T-helper 9 cell (primary cell): ENCODE data around the gene ACP3.
"Not testable (repeated sequence)": the region's sequence is repeated elsewhere in the genome, so short reads cannot be mapped to it uniquely, and the experiment has no call there.

Source experiments
- DNase-seq: peaks from one replicate; pipeline ENCODE4 v3.0.0-alpha.2; 2020
- total RNA-seq, 2 donors: gene quantifications; one replicate each; lab custom pipeline; 2026; lab: John Stamatoyannopoulos, UW

Gene ACP3, protein sequence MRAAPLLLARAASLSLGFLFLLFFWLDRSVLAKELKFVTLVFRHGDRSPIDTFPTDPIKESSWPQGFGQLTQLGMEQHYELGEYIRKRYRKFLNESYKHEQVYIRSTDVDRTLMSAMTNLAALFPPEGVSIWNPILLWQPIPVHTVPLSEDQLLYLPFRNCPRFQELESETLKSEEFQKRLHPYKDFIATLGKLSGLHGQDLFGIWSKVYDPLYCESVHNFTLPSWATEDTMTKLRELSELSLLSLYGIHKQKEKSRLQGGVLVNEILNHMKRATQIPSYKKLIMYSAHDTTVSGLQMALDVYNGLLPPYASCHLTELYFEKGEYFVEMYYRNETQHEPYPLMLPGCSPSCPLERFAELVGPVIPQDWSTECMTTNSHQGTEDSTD
- total RNA-seq: 0 reads per million in 2 donors

DNA sequence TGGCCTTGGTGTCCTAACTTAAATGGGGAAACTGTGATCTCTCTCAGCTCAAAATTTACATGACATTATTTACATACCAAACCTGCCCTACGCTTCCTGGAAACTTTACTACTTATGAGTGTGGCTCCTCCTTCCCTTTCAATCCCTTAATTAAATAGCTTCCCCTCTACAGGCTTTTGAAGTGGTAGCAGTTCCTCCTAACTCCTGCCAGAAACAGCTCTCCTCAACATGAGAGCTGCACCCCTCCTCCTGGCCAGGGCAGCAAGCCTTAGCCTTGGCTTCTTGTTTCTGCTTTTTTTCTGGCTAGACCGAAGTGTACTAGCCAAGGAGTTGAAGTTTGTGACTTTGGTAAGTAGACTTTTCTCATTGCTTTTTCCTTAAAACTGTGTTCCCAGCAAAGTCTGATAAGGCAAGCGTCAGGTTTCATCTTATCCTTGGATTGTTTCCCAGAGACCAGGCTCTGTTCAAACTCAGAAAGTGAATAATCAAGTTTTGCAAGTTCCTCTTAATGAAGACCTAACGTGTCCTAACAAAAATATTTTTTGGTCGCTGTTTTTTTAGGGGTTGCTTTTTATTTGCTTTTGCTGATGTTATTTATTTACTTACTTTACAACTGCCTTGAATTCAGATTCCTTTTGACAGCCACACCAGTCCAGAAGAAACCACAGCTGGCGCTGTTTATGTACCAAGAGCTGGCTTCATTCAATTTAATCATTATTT lies at the start of gene ACP3:
Gene ACP3 (plus strand): TSS at position 179 of the 720 bp plus-strand sequence. CDS start 50 bp downstream, at position 229.
- no peak for DNase-seq

DNA sequence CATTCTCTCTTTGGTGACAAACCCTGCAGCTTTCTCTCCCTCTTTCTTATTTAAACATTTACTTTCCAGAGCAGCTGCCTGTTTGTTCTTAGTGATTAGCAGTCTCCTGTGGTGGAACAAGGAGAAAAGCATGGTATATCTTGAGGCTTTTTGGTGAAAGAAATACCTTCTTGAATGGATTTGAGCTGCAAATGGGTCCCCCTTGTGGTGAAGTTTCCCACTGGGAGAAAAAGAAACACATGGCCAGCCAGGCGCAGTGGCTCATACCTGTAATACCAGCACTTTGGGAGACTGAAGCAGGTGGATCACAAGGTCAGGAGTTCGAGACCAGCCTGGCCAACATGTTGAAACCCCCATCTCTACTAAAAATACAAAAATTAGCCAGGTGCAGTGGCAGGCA lies 48.3 kb upstream of the ACP3 start:
- DNase-seq: no peak

DNA sequence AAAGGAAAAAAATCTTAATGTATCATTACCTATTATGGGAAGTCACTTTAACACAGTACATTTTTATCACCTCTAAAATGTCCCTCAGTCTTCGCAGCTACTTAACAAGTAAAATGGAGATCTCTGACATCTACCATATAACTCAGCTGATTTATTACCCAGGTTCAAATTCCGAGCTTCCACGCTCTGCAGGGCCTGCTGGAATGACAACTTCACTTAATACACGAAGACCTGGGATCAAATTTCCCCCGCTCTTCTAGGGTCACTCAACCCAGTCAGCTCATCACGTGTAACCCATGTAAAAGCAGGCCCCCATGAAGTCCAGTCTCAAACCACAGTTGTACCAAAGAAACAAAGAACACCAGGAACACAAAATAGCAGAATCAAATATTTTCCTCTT lies 44.2 kb upstream of the ACP3 start:
- DNase-seq: no peak

DNA sequence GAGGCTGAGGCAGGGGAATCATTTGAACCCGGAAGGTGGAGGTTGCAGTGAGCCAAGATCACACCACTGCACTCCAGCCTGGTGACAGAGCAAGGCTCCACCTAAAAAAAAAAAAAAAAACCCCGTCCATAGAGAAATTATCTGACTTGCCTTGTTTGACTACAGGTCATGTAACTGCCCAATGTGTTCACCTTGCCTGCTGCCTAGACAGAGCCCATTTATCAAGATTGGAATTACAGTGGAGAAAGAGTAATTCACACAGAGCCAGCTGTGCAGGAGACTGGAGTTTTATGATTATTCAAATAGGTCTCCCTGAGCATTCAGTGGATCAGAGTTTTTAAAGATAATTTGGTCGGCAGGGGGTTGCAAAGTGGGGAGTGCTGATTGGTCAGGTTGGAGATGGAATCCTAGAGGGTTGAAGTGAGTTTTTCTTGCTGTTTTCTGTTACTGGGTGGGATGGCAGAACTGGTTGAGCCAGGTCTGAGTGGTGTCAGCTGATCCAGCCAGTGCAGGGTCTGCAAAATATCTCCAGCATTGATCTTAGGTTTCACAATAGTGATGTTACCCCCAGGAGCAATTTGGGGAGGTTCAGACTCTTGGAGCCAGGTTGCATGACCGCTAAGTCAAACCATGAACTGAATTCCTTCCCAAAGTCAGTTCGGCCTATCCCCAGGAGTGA lies 40.8 kb upstream of the ACP3 start:
- DNase-seq: no peak

DNA sequence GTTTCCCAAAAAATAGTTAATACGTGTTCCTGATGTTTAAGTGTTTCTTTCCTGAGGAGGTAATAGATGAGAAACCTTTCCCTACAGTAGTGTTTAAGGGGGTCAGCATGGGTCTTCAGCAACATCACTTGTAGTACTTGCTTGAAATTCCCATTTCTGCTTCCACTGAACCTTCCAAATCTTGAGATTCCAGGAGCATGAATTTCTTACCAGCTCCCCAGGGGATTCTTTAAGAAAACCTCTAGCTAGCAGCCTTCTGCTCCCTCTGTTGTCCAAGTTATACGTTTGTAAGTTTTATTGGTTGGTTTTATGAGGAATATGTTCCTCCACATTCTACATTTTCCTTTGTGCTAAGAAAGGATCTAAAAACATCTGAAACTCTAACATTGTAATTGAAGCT lies 38.2 kb upstream of the ACP3 start:
- DNase-seq: no peak

DNA sequence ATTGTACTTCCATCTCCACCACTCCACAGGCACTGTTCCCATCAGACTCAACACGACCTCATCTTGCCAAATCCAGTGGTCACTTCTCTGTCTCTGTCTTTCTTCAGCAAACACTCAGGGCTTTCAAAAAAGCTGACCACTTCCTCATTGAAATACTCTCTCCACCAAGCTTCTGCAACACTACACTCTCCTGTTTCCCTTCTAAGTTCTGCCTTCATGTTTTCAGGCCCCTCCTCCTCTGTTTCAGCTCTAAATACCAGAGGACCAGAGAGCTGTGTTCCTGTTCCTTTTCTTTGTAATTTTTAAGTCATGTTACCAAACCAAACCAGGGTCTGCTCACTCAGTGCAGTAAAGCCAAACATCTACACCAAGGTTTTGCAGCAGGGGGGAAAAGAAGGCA lies 33.8 kb upstream of the ACP3 start:
- DNase-seq: no peak

DNA sequence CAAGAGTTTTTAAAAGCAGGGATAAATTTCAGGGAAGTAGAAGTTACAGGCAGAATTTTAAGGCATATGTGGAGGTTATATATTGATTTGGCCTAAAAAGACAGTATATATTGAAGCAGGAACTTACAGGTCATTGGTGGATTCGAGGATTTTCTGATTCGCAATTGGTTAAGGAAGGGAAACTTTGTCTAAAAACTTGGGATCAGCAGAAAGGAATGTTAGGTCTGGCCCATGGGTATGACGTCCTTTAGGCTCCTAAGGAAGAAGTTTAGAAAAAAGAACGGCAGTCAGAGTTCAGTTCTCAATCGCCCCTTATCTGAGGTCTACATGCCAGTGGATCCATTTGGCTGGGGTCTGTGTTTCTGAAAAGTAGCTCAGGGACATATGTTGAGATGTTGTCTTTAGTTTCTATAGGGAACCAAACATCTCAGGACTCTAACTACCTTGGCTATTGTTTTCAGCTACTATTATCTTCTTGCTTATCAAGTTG lies 33.2 kb upstream of the ACP3 start:
- no peak for DNase-seq

DNA sequence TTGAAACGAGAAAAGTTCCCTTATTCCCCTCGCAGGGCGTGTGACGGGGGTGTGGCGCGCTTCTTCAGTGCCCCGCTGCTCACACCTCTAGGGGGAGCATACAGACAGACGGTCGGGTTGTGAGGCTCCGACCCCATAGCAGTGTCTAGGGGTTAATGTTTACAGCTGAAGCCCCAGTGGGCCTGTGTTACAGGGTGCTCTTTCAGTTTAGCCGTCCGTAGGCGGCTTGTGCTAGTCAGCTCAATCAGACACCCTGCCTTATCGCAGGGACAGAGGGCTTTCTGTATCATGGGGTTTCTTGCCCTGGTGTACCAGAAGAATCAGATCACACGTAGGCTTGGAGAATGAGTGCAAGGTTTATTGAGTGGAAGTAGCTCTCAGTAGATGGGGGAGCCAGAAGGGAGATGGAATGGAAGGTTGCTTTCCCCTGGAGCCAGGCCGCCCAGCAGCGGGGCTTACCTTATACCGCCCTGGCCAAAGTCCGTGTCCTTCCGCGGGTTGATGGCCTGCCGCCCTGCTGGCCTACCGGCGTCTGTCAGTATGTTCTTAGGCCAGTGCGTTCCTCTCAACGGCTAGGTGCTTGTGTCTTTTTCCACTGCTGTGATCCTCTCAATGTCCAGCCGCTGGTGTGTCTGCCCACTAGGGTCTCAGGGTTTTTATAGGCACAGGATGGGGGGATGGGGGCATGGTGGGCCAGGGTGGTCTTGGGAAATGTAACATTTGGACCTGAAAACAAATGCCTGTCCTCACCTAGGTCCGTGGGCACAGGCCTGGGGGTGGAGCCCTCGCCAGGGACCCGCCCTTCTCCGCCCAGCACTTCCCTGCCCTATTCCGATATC lies 32.2 kb upstream of the ACP3 start:
- no peak for DNase-seq

DNA sequence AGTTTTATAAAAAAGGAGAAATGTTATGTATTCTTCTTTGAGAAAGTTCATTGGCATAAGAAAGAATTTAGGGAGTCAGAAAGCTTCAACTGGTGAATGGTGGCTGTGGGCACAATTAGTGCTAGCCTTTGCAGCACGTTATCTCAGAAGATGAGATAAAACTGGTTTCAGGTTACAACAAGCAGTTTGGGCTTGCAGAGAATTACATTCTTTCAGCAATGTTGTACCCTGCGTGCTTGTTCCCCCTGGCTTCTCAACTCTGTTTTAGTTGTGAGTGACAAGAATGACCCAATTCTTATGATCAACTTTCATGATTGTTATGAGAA lies 31.6 kb upstream of the ACP3 start:
- DNase-seq: no peak

DNA sequence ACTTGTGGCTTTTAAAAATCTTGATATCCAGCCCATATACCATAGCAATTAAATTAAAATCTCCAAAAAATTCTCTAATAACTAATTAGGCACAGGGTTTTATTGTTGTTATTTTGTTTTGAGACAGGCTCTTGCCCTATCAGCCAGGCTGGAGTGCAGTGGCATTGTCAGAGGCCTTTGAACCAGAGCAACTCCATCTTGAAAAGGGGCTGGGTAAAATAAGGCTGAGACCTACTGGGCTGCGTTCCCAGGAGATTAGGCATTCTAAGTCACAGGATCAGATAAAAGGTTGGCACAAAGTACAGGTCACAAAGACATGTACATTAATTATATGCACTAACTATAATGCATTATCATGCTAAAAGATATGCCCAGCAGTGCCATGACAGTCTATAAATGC lies 31.2 kb upstream of the ACP3 start:
- DNase-seq: no peak

DNA sequence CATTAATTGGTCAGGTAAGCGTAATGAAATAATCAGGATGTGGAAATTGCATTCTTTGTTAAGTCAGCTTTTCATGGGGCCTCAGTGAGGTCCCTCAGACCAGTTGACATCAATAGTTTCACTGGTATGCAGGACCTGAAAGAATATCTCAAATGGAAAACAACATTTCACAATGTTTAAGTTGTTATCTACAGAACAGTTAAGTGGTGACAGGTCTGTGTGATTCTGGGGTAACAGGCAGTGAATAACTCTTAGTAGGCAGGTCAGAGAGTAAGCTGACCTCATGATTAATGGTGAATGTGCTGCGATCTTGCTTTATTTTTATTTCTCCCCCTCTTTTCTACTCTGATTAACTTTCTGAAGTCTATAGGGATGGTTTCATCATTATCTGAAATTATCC lies 28.9 kb upstream of the ACP3 start:
- DNase-seq: no peak

DNA sequence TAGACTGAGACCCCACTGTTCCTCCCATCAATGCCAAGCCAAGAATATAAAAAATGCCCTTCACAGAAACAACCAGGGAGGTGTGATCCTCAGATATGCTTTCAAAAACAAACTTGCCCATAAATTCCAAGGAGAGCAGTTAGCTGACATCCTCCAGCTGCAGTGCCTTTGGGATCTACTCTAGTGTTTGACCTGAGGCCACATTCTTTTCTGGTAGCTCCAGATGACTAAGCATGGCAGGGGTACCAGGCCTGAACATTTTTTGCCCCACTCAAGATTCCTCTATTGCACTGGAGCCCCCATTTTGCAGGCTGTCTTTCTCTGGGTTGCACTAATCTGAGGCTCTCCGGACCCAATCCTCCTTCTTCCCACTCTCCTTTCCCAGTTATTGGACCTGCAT lies 27.9 kb upstream of the ACP3 start:
- DNase-seq: no peak

DNA sequence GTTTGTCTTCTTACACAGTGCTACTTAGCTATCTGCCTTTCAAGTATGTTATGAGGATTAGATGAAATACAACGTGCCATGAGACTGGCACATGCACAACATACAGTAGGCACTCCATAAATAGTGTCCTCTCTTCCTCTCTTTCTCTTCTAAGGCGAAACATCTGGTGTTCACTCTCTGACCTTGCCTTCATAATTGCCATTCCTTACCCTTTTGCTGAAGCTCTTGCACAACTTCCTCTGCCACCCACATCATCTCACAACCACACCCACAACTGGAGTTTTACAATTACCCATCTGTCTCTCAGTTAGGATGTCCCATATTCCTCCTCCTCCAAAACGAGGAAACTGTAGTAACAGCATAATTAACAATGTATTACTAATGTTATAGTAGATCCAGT lies 26.4 kb upstream of the ACP3 start:
- no peak for DNase-seq

DNA sequence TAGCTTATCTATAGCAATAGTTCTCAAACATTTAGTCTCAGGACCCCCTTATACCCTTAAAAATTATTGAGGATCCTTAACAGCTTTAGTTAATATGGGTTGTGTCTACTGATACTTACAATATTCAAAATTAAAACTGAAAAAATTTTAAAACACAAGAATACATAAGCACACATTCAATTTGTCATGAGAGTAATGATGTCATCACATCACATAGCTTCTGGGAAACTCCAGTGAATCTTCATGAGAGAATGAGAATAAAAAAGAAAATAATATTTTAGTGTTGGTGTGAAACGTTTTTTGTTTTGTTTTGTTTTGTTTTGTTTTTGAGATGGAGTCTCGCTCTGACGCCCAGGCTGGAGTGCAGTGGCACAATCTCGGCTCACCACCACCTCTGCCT lies 25.2 kb upstream of the ACP3 start:
- DNase-seq: no peak

DNA sequence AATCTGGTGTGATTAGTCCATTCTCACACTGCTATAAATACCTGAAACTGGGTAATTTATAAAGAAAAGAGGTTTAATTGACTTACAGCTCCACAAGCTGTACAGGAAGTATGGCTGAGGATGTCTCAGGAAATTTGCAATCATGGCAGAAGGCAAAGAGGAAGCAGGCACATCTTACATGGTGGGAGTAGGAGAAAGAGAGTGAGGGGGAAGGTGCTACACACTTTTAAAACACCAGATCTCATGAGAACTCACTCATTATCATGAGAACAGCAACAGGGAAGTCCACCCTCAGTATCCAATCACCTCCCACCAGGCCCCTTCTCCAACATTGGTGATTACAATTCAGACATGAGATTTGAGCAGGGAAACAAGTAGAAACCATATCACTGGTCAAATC lies 24.0 kb upstream of the ACP3 start:
- DNase-seq: no peak

DNA sequence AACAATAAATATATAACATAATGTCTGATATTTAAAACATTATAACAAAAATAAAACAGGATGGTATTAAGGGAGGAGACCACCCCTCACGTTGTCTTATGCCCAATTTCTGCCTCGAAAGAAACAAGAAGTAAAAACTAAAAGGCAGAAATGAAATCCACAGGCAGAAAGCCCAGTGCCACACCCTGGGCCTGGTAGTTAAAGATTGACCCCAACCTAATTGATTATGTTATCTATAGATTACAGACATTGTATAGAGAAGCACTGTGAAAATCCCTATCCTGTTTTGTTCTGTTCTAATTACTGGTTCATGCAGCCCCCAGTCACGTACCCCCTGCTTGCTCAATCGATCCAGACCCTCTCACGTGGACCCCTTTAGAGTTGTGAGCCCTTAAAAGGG lies 22.3 kb upstream of the ACP3 start:
- no peak for DNase-seq

DNA sequence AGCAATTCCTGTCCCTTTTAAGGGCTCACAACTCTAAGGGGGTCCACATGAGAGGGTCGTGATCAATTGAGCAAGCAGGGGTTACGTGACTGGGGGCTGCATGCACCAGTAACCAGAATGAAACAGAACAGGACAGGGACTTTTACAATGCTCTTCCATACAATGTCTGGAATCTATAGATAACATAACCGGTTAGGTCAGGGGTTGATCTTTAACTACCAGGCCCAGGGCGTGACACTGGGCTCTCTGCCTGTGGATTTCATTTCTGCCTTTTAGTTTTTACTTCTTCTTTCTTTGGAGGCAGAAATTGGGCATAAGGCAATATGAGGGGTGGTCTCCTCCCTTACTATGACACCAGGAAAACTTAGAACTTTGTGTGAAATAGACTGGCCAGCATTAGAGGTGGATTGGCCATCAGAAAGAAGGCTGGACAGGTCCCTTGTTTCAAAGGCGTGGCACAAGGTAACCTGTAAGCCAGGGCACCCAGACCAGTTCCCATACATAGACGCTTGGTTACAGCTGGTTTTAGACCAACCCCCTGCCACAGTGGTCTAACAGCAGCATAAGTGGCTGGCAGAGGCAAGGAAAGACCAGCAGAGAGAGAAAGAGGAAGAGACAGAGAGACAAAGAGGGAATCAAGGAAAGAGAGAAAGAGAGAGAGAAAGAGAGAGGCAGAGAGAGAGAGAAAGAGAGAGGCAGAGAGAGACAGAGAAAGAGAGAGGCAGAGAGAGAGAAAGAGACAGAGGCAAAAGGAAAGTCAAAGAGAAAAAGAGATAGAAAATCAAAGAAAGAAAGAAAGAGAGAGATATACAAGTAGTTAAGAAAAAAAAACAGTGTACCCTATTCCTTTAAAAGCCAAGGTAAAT lies 13.6 kb upstream of the ACP3 start:
- not testable (repeated sequence) for DNase-seq

DNA sequence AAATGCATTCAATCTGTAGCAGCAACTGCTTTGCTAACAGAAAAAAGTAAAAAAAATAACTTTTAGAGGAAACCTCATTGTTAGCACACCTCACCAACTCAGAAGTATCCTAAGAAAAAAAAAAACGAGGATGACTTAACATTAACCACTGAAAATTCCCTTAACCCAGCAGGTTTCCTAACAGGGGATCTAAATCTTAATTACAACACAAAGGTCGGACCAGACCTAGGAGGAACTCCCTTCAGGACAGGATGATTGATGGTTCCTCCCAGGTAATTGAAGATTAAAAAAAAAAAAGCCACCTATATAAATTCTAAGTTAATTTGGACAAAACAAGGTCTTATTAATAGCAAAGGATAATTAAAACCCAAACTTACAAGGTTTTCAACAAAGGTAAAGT lies 12.9 kb upstream of the ACP3 start:
- DNase-seq: not testable (repeated sequence)

DNA sequence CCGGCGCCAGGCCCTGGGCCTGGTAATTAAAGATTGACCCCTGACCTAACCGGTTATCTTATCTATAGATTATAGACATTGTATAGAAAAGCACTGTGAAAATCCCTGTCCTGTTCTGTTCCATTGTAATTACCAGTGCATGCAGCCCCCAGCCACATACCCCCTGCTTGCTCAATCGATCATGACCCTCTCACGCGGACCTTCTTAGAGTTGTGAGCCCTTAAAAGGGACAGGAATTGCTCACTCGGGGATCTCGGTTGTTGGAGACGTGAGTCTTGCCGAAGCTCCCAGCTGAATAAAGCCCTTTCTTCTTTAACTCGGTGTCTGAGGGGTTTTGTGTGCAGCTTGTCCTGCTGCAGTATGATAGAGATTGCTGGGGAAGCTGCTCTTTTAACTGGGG lies 7.2 kb upstream of the ACP3 start:
- DNase-seq: not testable (repeated sequence)

DNA sequence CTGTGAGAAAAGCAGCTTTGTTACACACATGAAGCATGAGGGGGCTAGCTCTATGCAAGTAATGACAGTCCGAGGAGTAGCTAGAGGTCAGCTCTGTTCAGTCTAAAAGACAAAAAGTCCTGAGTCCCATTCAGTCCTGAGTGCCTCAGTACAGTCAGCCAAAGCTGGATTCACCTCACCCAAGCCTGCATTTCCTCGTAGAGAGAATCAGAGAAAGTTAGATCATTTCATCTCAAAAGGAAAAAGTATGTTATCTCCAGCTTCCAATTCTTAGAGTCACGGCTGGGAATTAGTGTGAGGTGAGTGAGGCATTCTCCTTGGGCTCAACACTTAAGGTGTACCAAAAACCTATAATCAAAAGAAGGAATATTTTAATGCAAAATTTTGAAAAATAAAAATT lies 5.9 kb upstream of the ACP3 start:
- no peak for DNase-seq

DNA sequence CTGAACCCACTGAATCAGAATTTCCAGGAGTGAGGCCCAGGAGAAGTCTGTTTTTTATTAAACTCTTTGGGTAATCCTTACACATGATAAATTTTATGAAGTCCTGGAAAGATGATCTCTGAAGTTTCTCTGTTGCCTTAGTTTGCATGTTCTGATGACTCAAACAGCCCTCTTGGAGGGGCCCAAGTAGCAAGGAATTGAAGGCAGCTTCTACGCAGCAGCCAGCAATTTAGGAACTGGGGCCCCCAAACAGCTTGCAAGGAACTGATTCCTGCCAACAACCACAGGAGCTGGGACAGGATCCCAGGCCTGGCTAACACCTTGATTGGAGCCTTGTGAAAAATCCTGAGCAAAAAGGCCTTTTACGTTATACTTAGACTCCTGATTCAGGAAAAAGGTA lies 5.4 kb upstream of the ACP3 start:
- DNase-seq: no peak

DNA sequence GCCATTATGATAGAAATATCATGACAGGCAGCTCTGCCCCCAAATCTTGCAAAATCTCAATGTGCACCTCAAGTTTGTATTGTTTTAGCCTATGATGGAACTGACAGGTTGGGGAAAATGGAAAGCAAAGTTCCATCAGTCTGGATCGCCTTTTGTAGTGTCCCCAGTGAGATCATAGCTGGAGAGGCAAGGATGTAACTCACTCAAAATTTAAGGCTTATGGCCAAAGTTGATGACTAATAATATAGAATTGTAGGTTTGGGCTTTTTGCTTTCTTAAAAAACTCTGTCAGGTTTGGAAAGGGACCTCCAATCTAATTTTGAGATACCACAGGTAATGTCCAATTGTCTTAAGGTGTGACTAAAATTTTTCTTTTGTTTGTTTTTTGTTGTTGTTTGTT lies 1.4 kb upstream of the ACP3 start:
- DNase-seq: no peak
